WTC11 (cell line): Measurements from ENCODE around the gene SMIM5.

Experiments used
- ZNF263 ChIP-seq: sonication (generic); formaldehyde crosslinking; IDR thresholded peaks from 2 replicates; pipeline ENCODE4 v1.8.1; 2022; ENCODE audit warnings: low read depth, mild to moderate bottlenecking, moderate library complexity, missing genetic modification reagents
- TF ChIP-seq, protein P1 (sequence below): fragments of 200-600 bp; IDR thresholded peaks from 2 replicates; pipeline ENCODE4 v1.8.0; 2022; ENCODE audit warnings: antibody characterized with exemption

- TF ChIP-seq, protein P1, sequence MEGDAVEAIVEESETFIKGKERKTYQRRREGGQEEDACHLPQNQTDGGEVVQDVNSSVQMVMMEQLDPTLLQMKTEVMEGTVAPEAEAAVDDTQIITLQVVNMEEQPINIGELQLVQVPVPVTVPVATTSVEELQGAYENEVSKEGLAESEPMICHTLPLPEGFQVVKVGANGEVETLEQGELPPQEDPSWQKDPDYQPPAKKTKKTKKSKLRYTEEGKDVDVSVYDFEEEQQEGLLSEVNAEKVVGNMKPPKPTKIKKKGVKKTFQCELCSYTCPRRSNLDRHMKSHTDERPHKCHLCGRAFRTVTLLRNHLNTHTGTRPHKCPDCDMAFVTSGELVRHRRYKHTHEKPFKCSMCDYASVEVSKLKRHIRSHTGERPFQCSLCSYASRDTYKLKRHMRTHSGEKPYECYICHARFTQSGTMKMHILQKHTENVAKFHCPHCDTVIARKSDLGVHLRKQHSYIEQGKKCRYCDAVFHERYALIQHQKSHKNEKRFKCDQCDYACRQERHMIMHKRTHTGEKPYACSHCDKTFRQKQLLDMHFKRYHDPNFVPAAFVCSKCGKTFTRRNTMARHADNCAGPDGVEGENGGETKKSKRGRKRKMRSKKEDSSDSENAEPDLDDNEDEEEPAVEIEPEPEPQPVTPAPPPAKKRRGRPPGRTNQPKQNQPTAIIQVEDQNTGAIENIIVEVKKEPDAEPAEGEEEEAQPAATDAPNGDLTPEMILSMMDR: no peak
- no peak for TF ChIP-seq ZNF263
Observed at GRCh38 chr17:75612906-75613626, 20.2 kb upstream of the SMIM5 start.
